ENCODE measurements around the gene ADGRV1. TPM values are rescaled to one million over a fixed set of nuclear protein-coding genes. Genes with fewer than 3 reads are reported as not detected.

ADGRV1 gene
- total RNA-seq, 1 experiment from 2014 or later, result 6.8 TPM

- POLR2A ChIA-PET (ENCODE audit: low non-redundant PET), result no interaction called here
- no TSS peak for BruUV-seq (replicated peaks)
- H3K4me1 ChIP-seq (ENCODE audit: insufficient read depth, low read length, poor library complexity, severe bottlenecking), result no peaks in the 10 kb centered on the region
- DNase-seq (ENCODE audit: low spot score), result no peak
- no peak overlapping the region for H3K27ac ChIP-seq (ENCODE audit: low read depth, low read length, poor library complexity, severe bottlenecking)
- no peak for TF ChIP-seq EZH2 (IDR thresholded peaks at IDR 0.05; ENCODE audit: borderline replicate concordance, low read depth, low read length, poor library complexity, severe bottlenecking)
- no peak for TF ChIP-seq CTCF (conservative IDR thresholded peaks at IDR 0.05; ENCODE audit: low read depth, low read length)
- intact Hi-C loops (cut with micrococcal nuclease; ENCODE audit: unreplicated experiment), result no loop called here
- no peak overlapping the region for H3K4me3 ChIP-seq (ENCODE audit: low read depth, low read length, poor library complexity, severe bottlenecking)
- CTCF ChIA-PET, result no interaction called here
- no peaks in the 10 kb centered on the region for H3K9me3 ChIP-seq (ENCODE audit: low read depth, low read length, poor library complexity, severe bottlenecking)
- H3K36me3 ChIP-seq (ENCODE audit: insufficient read depth, low read length, poor library complexity, severe bottlenecking), result no peaks in the 10 kb centered on the region
- H3K27me3 ChIP-seq (replicated peaks; ENCODE audit: insufficient read depth, low read depth, low read length, poor library complexity), result no peaks in the 10 kb centered on the region
Observed at GRCh38 chr5:90962481-90962880, 403.9 kb downstream of the ADGRV1 start.

- CTCF ChIA-PET, result no interaction called here
- H3K27ac ChIP-seq (ENCODE audit: low read depth, low read length, poor library complexity, severe bottlenecking), result no peak overlapping the region
- intact Hi-C loops (cut with micrococcal nuclease; ENCODE audit: unreplicated experiment), result no loop called here
- no peak for DNase-seq (ENCODE audit: low spot score)
- no peak overlapping the region for H3K4me3 ChIP-seq (ENCODE audit: low read depth, low read length, poor library complexity, severe bottlenecking)
- no peaks in the 10 kb centered on the region for H3K9me3 ChIP-seq (ENCODE audit: low read depth, low read length, poor library complexity, severe bottlenecking)
- TF ChIP-seq EZH2 (IDR thresholded peaks at IDR 0.05; ENCODE audit: borderline replicate concordance, low read depth, low read length, poor library complexity, severe bottlenecking) (no peak), CTCF (conservative IDR thresholded peaks at IDR 0.05; ENCODE audit: low read depth, low read length) (no peak)
- BruUV-seq (replicated peaks), result no TSS peak
- no peaks in the 10 kb centered on the region for H3K27me3 ChIP-seq (replicated peaks; ENCODE audit: insufficient read depth, low read depth, low read length, poor library complexity)
- no peaks in the 10 kb centered on the region for H3K4me1 ChIP-seq (ENCODE audit: insufficient read depth, low read length, poor library complexity, severe bottlenecking)
- POLR2A ChIA-PET (ENCODE audit: low non-redundant PET), result no interaction called here
- no peaks in the 10 kb centered on the region for H3K36me3 ChIP-seq (ENCODE audit: insufficient read depth, low read length, poor library complexity, severe bottlenecking)
Observed at GRCh38 chr5:90965110-90965685, 406.6 kb downstream of the ADGRV1 start.

- intact Hi-C loops (cut with micrococcal nuclease; ENCODE audit: unreplicated experiment), result no loop called here
- no peak overlapping the region for H3K27ac ChIP-seq (ENCODE audit: low read depth, low read length, poor library complexity, severe bottlenecking)
Observed at GRCh38 chr5:90967443-90967842, 408.8 kb downstream of the ADGRV1 start.

More at GRCh38 chr5:90967443-90967842, 408.8 kb downstream of the ADGRV1 start:
- ChIA-PET CTCF (no interaction called here), POLR2A (ENCODE audit: low non-redundant PET) (no interaction called here)
- BruUV-seq (replicated peaks), result no TSS peak
- no peak for DNase-seq (ENCODE audit: low spot score)
- TF ChIP-seq CTCF (conservative IDR thresholded peaks at IDR 0.05; ENCODE audit: low read depth, low read length) (no peak), EZH2 (IDR thresholded peaks at IDR 0.05; ENCODE audit: borderline replicate concordance, low read depth, low read length, poor library complexity, severe bottlenecking) (no peak)
- Histone ChIP-seq H3K4me1 (ENCODE audit: insufficient read depth, low read length, poor library complexity, severe bottlenecking) (no peaks in the 10 kb centered on the region), H3K9me3 (ENCODE audit: low read depth, low read length, poor library complexity, severe bottlenecking) (no peaks in the 10 kb centered on the region), H3K4me3 (ENCODE audit: low read depth, low read length, poor library complexity, severe bottlenecking) (no peak overlapping the region), H3K36me3 (ENCODE audit: insufficient read depth, low read length, poor library complexity, severe bottlenecking) (no peaks in the 10 kb centered on the region), H3K27me3 (replicated peaks; ENCODE audit: insufficient read depth, low read depth, low read length, poor library complexity) (no peaks in the 10 kb centered on the region)

Measured in A673 (cell line).